OCI-LY1 (cell line): ENCODE data around the gene SIRT7.

Experiments
- CTCF ChIP-seq: fragments of 200-600 bp; sonication (generic), shearing (Covaris generic); IDR thresholded peaks from 2 replicates; pipeline ENCODE4 v1.5.1; 2017; ENCODE audit warnings: mild to moderate bottlenecking, antibody characterized with exemption, low read length, moderate library complexity, mixed read lengths
- EZH2 ChIP-seq: fragments of 200-600 bp; sonication (generic), shearing (Covaris generic); IDR thresholded peaks from 2 replicates; pipeline ENCODE4 v1.8.0; 2017; ENCODE audit warnings: borderline replicate concordance, mixed run types, mild to moderate bottlenecking, antibody characterized with exemption, low read length, moderate library complexity, mixed read lengths

- no peak for TF ChIP-seq CTCF
- TF ChIP-seq EZH2, result no peak
These were observed 1.0 kb upstream of the SIRT7 start for GRCh38 chr17:81918832-81919545.
